Measurements from ENCODE around the gene RYR2. TPM values are rescaled to one million over a fixed set of nuclear protein-coding genes. Genes with fewer than 3 reads are reported as not detected.

Gene RYR2
- total RNA-seq, 6 experiments from 2014 or later = 0.02 to 0.43 (median 0.16) TPM

GRCh38 chr1:237065903-237066302 lies 23.9 kb downstream of the RYR2 start:
- 57% methylated on average over 2 of the region's 3 CpGs for WGBS (ENCODE audit: insufficient coverage, low coverage, low lambda C conversion rate, missing lambda C conversion rate)
- intact Hi-C loops (cut with DNase I) = no loop called here

GRCh38 chr1:237070519-237070918 lies 28.5 kb downstream of the RYR2 start:
- no peak for ATAC-seq
- intact Hi-C loops (cut with DNase I) = no loop called here
- DNase-seq = no peak
- Histone ChIP-seq H3K27me3 (no peaks in the 10 kb centered on the region), H3K9me3 (no peaks in the 10 kb centered on the region), H3K4me3 (no peak overlapping the region), H3K27ac (no peak overlapping the region), H3K36me3 (no peaks in the 10 kb centered on the region), H3K4me1 (no peaks in the 10 kb centered on the region)
- TF ChIP-seq CTCF (IDR thresholded peaks at IDR 0.05) (no peak), POLR2A (IDR thresholded peaks at IDR 0.05) (no peak)
- no CpG with 5 or more reads among the region's 2 CpGs for whole genome bisulfite sequencing (ENCODE audit: insufficient coverage, low coverage, low lambda C conversion rate, missing lambda C conversion rate)

More at GRCh38 chr1:237065903-237066302, 23.9 kb downstream of the RYR2 start:
- no peak for TF ChIP-seq CTCF (IDR thresholded peaks at IDR 0.05)
- TF ChIP-seq POLR2A (IDR thresholded peaks at IDR 0.05) = no peak
- no peaks in the 10 kb centered on the region for H3K9me3 ChIP-seq
- no peak for DNase-seq
- H3K27me3 ChIP-seq = no peaks in the 10 kb centered on the region
- ATAC-seq = no peak
- no peak overlapping the region for H3K27ac ChIP-seq
- H3K4me1 ChIP-seq = no peaks in the 10 kb centered on the region
- no peaks in the 10 kb centered on the region for H3K36me3 ChIP-seq
- H3K4me3 ChIP-seq = no peak overlapping the region

GRCh38 chr1:237071641-237072420 lies 29.8 kb downstream of the RYR2 start:
- intact Hi-C loops (cut with DNase I) = no loop called here
- no peak for TF ChIP-seq POLR2A (IDR thresholded peaks at IDR 0.05)
- no peak for TF ChIP-seq CTCF (IDR thresholded peaks at IDR 0.05)
- Histone ChIP-seq H3K27me3 (no peaks in the 10 kb centered on the region), H3K9me3 (no peaks in the 10 kb centered on the region), H3K4me1 (no peaks in the 10 kb centered on the region), H3K36me3 (no peaks in the 10 kb centered on the region), H3K4me3 (no peak overlapping the region), H3K27ac (no peak overlapping the region)
- 71% methylated on average over 12 of the region's 25 CpGs for WGBS (ENCODE audit: insufficient coverage, low coverage, low lambda C conversion rate, missing lambda C conversion rate)
- ATAC-seq = peak in 1 of 4 donors; percentile 12
- DNase-seq = no peak

DNA sequence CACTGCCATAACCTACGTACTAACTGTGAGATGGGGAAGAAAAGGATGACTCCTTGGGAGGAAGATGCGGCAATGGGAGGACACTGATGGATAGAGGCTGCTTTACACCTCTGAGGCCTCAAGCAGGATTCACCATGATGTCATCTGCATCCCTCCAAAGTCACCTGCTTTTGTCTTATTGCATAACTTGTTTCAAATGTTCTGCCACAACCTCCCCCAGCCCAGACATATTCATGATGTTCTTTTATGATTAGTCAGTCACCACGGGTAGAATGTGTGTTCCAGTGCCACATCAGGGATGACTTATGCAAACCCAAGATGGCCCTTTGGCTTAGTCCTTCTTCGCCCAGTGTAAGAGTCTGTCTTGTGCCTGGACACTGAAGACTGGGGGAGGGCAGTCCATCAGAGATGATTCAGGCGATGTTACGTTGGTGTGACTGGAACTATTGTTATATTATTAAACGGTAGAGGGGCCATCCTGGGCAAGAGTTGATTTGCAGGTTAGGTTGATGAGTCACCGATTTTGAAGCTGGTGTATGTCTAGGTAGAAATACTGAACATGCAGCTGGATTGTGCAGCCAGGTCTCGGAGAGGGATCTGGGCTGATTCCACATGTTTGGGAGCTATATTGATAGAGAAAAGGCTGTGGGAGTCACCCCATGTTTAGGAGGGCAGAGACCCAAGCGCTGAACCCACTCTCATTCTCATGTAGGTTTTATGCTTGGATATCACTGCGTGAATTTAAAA lies 32.6 kb downstream of the RYR2 start:
- ATAC-seq = no peak
- Histone ChIP-seq H3K4me3 (no peak overlapping the region), H3K36me3 (no peaks in the 10 kb centered on the region), H3K27me3 (no peaks in the 10 kb centered on the region), H3K4me1 (no peaks in the 10 kb centered on the region), H3K9me3 (no peaks in the 10 kb centered on the region), H3K27ac (no peak overlapping the region)
- TF ChIP-seq CTCF (IDR thresholded peaks at IDR 0.05) (no peak), POLR2A (IDR thresholded peaks at IDR 0.05) (no peak)
- no peak for DNase-seq
- 52% methylated on average over 11 of the region's 11 CpGs for WGBS (ENCODE audit: insufficient coverage, low coverage, low lambda C conversion rate, missing lambda C conversion rate)
- intact Hi-C loops (cut with DNase I) = no loop called here
